RPMI7951 (cell line): Measurements from ENCODE around the gene TBKBP1. TPM values are rescaled to one million over a fixed set of nuclear protein-coding genes. Genes with fewer than 3 reads are reported as not detected.
"Not testable (repeated sequence)": the region's sequence is repeated elsewhere in the genome, so short reads cannot be mapped to it uniquely, and the experiment has no call there.

ENCODE experiments used
- DNase-seq: peaks from one replicate; pipeline ENCODE4 v3.0.0-alpha.2; 2012; ENCODE audit warnings: low read depth
- total RNA-seq: library from RNA; depleted of rRNA; stranded (reverse); fragments of >200 nt; shearing (Covaris generic); gene quantifications from 2 replicates; pipeline ENCODE4 v1.2.3, GENCODE V29; 2014

TBKBP1 gene
- total RNA-seq, 1 experiment from 2014 or later: 0.48 TPM

DNA sequence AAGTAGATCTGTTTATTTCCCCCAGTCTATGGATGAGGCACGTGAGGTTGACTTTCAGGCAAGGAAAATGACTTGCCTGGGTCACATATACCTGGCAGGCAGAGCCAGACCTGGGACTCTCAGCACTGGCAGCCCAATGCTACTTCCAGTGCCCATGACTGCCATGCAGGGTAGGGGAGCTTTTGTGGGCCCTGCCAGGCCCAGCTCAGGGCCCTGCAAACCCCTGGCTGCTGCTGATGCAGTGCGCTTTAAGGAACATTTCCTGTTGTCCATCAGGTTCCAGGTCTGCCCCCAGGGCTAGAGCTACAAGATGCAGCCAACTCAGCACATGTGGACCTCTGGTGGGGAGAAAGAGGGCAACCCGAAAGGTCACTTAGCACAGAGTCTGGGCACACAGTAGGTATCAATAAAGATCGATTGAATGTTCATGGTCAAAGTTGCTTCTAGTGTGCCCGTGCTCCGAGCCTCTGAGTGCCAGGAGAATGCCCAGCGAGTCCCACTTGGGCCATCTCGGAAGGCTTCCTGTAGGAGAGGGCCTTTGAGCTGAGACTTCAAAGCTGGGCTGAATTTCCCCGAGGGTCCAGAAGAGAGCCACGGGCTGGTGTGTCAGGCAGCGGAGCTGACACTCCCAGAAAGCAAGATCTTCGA lies 38.6 kb downstream of the TBKBP1 start:
- DNase-seq: no peak

DNA sequence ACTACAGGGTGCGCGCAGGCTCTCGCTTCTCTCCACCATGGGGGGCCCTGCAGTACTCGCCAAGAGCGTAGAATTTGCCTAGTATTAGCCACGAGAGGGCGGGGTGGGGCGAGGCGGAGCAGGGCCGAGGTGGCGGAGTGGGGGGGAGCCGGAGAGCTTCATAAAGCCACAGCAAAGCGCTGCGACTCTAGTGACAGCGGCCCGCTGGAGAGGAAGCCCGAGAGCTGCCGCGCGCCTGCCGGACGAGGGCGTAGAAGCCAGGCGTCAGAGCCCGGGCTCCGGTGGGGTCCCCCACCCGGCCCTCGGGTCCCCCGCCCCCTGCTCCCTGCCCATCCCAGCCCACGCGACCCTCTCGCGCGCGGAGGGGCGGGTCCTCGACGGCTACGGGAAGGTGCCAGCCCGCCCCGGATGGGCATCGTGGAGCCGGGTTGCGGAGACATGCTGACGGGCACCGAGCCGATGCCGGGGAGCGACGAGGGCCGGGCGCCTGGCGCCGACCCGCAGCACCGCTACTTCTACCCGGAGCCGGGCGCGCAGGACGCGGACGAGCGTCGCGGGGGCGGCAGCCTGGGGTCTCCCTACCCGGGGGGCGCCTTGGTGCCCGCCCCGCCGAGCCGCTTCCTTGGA lies 39.2 kb downstream of the TBKBP1 start, which contains the start of gene TBX21:
TSS of gene TBX21 (plus strand) at position 190 of the 627 bp plus-strand sequence. CDS start at position 409, 219 bp downstream.
- peak; percentile 26 for DNase-seq

DNA sequence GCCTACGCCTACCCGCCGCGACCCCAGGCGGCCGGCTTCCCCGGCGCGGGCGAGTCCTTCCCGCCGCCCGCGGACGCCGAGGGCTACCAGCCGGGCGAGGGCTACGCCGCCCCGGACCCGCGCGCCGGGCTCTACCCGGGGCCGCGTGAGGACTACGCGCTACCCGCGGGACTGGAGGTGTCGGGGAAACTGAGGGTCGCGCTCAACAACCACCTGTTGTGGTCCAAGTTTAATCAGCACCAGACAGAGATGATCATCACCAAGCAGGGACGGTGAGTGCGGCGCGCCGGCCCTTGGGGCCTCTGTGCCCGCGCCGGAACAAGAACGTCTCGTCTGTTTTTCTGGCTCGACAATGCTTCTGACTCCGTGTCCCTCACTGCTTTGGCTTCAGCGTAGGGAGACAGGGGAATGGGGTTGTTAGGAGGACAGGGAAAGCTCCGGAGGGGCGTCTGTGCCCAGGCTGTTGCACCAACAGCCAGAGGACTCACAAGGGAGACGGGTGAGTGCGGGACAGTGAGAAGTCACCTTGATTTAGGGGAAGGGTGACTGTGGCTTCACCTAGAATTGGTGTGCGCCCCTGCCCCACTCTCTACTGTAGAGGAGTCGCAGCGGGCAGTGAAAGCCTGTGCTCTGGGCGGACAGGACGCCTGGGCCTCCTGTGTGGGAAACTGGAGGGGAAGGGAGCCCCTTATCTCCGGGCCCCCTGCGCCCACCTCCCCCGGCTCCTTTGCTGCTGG lies 39.9 kb downstream of the TBKBP1 start:
- no peak for DNase-seq

DNA sequence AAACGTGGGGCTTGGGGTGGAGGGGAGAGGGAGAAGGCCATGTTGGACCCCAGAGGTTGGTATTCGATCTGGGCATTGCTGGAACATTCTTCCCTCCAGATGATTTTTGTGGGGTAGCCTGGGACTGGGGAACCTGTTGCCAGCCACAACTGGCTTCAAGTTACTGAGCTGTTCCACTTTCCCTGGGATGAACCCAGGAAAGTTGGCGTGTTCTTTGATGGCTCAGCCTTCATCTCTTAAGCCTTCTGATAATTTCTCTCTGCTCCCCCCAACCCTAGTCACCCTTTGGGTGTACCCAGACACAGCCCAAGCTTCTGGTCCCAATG lies 41.1 kb downstream of the TBKBP1 start:
- DNase-seq: no peak

DNA sequence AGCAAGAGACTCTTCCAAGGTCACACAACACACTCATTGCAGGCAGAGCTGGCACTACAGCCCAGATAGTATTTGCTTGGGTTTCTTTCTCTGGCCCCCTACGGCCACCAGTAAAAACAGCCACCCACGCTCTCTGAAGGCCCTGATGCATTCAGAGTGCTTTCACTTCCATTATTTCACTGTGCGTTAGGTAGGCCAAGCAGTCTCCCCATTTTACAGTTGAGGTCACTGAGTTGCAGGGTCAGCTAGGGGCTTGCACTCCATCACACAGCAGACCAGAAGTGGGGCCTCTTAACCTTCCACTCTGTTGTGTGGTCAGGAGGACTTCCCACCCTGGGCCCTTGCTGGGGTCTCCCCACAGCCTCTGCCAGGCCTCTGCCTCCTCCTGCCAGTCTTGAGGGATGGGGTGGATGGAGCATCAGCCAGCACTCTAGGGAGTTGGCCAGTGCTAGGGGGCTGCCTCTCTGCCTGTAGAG lies 41.6 kb downstream of the TBKBP1 start:
- no peak for DNase-seq

DNA sequence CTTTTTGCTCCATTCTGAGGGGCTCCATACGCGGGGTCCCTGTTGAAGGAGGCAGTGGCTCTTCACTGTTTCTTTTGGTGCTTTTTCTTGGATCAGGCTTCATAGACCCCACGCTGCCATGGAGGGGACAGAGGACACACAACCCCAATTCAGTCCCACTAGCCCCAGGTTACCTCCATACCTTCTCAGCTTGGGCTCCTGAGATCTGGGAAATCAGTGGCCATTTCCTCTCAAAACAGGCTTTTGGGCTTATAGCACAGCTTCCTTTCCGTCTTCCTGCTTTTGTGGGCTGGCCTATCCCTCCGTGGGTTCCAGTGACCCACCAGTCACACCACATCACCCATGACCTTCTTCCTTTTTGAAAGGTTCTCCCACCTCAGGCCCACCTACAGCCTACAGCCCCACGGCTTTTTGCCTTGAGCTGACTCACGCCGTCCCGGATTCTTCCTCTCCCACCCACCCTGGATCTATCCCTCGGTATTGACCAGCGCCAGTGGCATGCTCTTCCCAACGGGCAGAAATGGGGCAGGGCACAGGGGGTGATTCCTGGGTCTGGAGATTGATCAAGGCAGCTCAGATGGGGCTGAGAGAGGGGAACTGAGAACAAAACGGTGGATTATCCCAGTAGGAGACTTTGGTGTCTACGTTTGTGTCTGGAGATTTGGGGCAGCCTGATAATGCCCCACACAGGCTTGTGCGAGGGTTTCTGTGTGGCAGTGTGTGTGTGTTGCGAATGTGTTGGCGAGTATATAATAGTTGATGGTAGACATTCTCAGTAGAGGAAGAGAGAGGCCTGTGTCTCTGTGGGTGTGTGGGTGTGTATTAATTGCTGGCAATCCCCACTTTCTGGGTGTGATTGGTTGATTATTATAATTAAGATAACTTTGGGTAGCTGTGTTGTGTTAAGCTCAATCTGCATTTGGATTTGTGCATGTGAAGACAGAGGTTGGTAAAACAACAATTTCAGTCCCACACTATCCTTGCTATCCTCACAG lies 42.8 kb downstream of the TBKBP1 start:
- DNase-seq: no peak

DNA sequence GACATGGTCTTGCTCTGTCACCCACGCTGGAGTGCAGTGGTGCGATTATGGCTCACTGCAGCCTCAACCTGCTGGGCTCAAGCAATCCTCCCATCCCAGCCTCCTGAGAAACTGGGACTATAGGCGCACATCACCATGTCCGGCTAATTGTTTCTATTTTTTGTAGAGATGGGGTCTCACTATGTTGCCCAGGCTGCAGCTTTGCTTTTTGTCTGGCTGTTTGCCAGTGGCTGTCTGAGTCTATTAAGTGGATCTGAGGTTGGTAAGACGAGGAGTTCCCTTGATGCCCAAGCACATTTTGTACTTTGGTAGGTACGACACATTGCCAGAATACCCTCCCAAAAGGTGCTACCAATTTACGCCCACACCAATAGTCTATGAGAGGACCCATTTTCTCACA lies 44.2 kb downstream of the TBKBP1 start:
- DNase-seq: no peak

DNA sequence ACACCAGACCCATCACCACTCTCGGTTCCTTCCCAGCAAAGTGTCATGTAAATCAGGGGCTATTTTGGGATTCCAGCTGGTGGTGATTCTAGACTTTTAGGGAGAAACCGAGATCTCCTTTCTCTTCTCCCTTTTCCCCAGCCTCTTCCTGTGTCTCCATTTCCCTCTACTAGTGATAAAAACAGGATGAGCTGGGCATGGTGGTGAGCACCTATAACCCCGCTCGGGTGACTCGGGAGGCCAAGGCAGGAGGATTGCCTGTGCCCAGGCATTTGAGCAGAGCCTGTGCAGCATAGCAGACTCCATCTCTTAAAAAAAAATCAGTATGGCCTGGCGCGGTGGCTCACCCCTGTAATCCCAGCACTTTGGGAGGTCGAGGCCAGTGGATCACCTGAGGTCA lies 45.2 kb downstream of the TBKBP1 start:
- DNase-seq: no peak

DNA sequence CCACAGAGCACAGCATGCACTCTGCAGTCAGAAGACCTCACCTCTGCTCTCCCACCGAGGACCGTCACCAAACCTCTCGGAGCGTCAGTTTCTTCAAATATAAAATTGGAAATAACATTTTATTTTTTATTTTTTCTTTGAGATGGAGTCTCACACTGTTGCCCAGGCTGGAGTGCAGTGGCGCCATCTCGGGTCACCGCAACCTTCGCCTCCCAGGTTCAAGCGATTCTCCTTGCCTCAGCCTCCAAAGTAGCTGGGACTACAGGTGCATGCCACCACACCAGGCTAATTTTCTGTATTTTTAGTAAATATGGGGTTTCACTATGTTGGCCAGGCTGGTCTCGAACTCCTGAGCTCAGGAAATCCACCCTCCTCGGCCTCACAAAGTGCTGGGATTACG lies 46.0 kb downstream of the TBKBP1 start:
- not testable (repeated sequence) for DNase-seq

DNA sequence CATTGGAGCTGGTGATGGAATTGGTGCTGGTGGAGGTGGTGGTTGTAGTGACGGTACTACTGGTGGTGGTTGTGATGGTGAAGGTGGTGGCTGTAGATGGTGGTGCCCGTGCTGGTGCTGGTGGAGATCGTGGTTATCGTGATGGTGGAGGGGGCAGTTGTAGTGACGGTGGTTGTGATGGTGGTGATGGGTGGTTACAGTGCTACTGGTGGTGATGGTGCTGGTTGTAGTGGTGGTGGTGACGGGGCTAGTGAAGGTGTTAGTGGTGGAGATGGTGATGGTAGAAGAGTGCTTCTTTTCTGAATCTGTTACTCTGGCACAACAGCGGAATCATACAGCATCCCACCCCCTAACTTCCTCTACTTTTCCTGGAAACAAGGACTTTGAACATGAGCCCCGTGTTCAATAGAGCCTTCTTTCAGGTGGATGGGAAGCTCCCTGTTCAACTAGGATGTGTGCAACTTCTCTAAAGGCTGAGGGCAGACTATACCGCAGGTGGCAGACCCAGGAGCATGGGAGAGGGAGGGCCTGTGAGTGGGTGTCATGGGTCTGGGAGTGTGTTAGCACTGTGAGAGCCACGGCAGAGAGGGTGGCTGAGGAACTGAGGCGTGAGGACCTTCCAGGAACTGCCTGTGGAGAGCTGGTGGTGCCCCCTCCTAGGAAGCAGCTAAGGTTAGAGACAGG lies 47.3 kb downstream of the TBKBP1 start:
- DNase-seq: no peak

DNA sequence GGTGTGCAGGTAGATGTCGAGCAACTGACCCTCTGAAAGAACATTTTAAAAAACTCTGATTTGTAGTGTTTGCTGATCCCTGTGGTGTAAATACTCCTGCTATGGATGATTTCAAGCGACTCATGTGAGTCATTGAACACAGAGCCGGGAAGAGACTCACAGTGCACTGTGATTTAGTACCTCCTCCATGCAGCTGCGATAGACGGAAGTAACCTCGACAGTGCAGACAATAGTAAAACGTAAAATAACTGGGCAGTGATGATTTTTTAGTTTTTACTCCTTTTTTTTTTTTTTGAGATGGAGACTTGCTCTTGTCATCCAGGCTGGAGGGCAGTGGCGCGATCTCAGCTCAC lies 47.8 kb downstream of the TBKBP1 start:
- DNase-seq: no peak

DNA sequence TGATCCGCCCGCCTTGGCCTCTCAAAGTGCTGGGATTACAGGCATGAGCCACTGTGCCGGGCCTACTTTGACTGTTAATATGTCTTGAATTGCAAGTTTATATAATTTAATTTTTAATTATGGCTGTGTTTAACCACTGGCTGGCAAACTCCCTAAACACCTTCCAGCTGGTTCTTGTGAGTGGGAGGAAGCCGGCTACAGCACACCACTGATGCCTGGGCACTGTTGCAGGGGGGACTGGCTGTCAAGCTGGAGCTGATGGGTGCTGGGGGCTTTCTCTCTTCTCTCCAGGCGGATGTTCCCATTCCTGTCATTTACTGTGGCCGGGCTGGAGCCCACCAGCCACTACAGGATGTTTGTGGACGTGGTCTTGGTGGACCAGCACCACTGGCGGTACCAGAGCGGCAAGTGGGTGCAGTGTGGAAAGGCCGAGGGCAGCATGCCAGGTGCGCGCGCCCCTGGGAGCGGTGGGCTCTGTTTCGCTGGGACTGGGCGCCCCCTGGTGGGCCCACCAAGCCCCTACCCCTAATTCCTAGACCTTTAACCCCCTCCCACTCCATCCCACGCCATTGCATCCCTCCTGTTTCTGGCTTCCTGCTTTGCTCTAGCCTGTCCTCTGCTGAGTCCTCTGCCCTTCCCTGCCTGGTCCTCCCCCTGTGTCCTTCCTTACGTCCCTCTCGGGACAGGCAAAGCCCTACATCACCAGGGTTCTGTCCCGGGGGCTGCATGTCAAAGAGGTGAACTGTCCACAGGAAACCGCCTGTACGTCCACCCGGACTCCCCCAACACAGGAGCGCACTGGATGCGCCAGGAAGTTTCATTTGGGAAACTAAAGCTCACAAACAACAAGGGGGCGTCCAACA lies 48.6 kb downstream of the TBKBP1 start:
- DNase-seq: no peak

DNA sequence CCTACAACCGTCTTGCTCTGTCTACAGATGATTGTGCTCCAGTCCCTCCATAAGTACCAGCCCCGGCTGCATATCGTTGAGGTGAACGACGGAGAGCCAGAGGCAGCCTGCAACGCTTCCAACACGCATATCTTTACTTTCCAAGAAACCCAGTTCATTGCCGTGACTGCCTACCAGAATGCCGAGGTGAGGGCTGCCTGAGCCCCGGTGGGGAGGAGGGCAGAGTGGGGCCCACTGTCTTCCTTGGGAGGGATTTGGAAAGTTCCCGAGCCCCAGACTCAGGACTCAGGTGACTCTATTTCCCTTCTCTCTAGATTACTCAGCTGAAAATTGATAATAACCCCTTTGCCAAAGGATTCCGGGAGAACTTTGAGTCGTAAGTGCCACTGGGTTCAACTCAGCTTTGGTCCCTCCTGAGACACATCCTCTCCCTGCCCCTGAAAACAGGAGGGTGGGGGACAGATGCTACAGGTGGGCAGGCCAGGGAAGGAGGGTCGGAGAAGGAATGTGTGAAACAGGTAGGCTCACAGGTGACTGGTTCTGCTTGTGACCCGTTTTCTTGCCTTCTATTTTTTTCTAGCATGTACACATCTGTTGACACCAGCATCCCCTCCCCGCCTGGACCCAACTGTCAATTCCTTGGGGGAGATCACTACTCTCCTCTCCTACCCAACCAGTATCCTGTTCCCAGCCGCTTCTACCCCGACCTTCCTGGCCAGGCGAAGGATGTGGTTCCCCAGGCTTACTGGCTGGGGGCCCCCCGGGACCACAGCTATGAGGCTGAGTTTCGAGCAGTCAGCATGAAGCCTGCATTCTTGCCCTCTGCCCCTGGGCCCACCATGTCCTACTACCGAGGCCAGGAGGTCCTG lies 50.4 kb downstream of the TBKBP1 start:
- no peak for DNase-seq

DNA sequence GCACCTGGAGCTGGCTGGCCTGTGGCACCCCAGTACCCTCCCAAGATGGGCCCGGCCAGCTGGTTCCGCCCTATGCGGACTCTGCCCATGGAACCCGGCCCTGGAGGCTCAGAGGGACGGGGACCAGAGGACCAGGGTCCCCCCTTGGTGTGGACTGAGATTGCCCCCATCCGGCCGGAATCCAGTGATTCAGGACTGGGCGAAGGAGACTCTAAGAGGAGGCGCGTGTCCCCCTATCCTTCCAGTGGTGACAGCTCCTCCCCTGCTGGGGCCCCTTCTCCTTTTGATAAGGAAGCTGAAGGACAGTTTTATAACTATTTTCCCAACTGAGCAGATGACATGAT lies 51.0 kb downstream of the TBKBP1 start:
- no peak for DNase-seq

DNA sequence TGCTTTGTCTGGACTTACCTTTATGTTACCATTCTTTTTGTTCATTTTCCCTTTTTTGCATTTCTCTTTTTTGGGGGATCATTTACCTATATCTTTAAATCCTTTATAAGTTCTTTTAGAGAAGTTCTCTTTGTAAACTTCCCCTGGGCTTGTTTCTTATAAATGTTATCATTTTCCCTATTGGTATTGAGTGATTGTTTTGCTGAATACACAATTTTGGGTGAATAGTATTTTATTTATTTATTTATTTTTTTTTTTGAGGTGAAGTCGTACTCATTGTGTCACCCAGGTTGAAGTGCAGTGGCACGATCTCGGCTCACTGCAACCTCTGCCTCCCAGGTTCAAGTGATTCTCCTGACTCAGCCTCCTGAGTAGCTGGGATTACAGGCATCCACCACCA lies 57.5 kb downstream of the TBKBP1 start:
- DNase-seq: no peak

DNA sequence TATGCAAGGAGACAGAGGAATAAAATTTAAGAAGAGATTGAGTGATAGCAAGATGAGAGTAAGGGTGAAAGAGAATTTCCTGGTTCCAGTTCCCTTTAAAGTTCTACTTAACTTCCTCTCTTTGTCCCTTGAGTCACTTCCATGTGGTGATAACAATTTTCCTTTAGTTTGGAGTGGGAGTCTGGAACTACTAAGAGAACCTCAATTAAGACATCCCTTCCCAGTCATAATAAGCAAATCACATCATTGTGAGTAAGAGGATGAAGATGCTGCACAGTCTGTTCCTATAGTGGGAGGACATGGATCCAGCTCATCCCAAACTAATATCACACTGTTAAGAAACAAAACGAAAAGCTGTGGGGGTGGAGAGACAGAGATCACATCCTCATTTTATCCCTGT lies 63.4 kb downstream of the TBKBP1 start:
- DNase-seq: no peak

DNA sequence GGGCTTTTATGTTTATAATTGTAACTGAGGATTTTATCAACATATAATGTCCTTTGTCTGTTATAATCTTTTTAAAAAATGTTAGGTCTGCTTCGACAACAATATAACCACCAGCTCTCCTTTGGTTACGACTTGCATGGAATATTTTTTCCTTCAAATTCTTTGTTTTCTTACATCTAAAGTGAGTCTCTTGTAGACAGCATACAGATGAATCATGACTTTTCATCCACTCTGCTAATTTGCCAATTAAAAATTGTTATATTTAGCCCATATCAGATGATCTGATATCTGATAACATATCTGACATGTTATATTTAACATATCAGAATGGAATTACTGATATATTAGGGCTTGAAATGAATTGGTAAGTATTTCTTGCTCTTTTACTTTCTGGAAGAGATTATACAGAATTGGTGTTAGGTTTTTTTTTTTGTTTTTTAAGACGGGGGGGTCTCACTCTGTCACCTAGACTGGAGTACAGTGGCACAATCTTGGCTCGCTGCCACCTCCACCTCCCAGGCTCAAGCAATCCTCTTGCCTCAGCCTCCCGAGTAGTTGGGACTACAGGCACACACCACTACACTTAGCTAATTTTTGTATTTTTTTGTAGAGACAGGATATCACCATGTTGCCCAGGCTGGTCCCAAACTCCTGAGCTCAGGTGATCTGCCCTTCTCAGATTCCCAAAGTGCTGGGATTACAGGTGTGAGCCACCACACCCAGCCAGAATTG lies 66.6 kb downstream of the TBKBP1 start:
- DNase-seq: no peak
